Stimulated activated CD8-positive, alpha-beta memory T cell treated with anti-CD3 and anti-CD28 coated beads, Interleukin-12 subunit alpha, Interleukin-12 subunit beta, amount 100 ng/mL, for 1 hour (primary cell): ENCODE measurements around the gene TMEM63A.
"Not testable (repeated sequence)": the region's sequence is repeated elsewhere in the genome, so short reads cannot be mapped to it uniquely, and the experiment has no call there.

Source experiments
- DNase-seq: peaks from one replicate; pipeline ENCODE4 v3.0.0-alpha.2; 2020; ENCODE audit warnings: low read depth

TMEM63A gene

GRCh38 chr1:225908773-225909172, 26.6 kb upstream of the TMEM63A start:
- DNase-seq = no peak

GRCh38 chr1:225908013-225908640, 25.9 kb upstream of the TMEM63A start:
- no peak for DNase-seq

- DNase-seq = no peak
Observed at GRCh38 chr1:225907341-225907740, 25.2 kb upstream of the TMEM63A start.

DNA sequence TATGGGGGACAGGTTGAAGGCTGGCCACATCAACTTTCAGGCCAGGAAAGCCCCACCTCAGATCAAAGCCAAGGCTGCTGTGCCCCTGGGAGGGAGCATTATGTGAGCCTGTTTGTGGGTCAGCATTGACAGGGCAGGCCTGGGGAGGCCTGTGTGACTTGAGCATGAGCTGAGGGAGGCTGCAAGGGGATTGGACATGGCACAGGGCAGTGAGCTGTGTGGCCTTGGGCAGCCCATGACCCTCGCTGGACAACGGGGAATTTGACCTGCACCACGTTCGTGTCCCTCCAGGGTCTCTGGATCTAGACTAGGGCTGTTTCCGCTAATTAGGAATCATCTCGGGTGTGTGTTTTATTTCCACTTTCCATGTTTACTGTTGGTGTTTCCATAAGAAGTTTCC, 24.3 kb upstream of the TMEM63A start:
- DNase-seq = no peak

GRCh38 chr1:225903623-225904022, 21.4 kb upstream of the TMEM63A start:
- no peak for DNase-seq

DNA sequence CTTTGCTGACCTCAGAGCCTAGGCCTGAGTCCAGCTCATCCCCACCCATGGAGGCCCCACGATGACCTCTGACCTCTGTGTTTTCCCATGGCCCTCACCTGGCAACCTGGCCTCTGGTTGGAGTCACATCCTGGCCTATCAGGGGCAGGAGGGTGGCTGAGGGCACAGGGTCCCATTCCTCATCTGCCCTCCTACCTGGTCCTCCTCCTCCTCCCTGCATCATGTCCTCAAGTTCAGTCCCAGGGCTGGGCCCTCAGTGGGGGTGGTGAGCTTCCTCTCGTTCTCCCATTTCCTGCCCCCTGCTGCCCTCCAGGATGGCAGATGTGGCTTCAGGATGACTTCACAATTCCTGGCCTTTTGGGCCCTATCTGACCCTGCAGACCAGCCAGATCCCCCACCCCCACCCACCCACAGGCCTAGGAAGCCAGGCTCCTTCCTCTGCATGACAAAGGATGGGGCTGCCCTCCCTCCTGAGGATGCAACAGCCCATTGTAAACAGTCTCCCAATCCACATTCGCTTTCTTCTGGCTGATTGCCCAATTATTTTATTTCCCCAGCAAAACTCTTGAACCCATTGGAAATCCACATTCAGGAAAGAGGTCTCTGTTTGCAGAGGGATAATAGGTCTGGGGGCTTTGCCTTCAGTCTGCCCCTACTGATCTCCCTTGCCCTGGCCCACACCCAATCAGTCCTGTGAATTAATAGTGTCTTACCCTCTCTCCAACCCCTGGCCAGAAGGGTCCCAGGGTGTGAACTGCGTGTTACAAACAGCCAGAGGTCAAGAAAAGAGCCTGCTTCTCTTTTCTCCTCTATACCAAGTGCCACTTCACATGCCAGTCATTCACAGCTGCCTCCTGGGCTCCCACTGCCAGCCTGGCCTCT, 17.1 kb upstream of the TMEM63A start:
- no peak for DNase-seq

GRCh38 chr1:225897595-225898514, 15.7 kb upstream of the TMEM63A start:
- DNase-seq = no peak

GRCh38 chr1:225896937-225897549, 14.9 kb upstream of the TMEM63A start:
- peak; percentile 45 for DNase-seq

GRCh38 chr1:225896494-225896893, 14.3 kb upstream of the TMEM63A start:
- DNase-seq = no peak

DNA sequence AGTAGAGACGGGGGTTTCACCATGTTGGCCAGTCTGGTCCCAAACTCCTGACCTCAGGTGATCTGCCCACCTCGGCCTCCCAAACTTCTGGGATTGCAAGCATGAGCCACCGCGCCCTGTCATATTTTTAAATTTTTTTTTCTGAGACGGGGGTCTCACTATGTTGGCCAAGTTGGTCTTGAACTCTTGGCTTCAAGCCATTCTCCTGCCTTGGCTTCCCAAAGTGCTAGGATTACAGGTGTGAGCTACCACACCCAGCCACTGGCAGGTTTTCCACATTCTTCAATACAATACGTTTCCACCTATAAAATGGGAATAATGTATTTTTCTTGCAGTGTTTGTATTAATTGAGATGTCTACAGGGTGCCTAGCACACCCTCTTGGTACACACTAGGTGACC, 10.1 kb upstream of the TMEM63A start:
- no peak for DNase-seq

- DNase-seq = no peak
Observed at GRCh38 chr1:225891229-225891972, 9.2 kb upstream of the TMEM63A start.

DNA sequence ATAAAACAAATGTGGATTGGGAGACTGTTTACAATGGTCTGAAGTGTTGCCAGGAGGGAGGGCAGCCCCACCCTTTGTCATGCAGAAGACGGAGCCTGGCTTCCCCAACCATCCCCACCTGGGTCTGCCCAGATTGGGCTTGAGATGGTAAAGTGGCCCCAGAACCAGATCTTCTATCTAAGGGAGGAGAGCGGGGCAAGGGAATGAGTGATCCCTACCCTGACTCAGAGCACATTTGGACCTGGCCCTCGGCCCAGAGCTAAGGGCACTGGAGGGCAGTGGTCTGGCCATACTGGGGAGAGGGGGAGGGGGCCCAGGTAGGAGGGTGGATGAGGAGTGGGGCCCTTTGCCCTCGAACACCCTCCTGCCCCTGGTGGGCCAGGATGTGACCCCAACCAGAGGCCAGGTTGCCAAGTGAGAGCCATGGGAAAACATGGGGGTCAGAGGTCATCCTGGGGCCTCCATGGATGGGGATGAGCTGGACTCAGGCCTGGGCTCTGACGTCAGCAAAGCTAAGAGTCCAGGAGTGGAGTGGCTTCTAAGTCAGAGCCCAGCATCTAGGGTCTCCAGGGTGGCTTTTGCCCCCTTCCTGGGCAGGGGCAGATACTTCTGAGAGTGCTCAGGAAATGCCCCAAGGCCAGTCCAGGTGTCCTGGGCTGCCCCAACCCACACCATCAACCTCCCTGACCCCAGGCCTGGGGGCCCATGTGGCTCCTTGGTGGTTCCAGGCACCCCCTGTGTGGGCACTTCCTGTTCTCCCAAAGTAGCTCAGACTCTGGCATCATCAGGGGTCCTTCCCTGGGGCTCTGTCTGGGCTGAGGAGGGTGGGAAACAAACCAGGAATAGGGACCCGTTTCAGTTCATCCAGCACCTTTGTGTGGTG, 8.4 kb upstream of the TMEM63A start:
- no peak for DNase-seq

GRCh38 chr1:225889743-225890142, 7.6 kb upstream of the TMEM63A start:
- no peak for DNase-seq

DNA sequence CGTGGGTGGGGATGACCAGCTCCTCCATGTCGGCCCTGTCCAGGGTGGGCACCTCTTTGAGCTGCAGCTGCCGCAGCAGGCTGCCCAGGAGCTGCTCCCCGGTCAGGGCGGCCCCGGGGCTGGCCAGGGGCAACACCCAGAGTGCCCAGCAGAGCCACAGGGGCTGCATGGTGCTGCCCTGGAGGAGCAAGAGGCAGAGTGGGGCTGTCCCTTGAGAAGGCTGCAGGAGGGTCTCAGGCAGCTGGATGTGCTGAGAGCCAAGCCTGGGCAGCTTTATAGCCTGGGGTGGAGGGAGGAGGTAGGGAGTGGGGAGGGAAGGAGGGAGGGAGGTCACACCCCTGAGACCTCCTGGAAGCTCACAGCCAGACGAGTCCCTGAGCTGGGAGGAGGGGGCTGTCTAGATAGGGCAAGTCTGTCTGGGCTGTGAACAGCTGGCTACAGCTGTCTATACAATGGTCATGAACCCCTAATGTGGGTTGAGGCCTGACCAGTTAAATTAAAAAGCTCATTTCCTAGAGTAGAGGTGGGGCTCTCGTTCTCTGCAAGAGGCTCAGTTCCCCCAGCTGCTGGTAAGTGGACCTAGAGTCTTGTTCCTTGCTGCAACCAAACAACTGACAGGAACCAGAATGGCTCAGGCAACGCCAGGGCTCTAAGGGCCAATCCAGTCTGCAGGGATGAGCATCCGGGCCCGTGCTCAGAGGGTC, 6.9 kb upstream of the TMEM63A start, which contains the start of gene LEFTY1:
Gene LEFTY1 (minus strand): TSS at position 249 of the 704 bp plus-strand sequence. CDS start 80 bp downstream, at position 169.
- no peak for DNase-seq

GRCh38 chr1:225888289-225888897, 6.2 kb upstream of the TMEM63A start:
- no peak for DNase-seq

- not testable (repeated sequence) for DNase-seq
Observed at GRCh38 chr1:225887554-225888288, 5.5 kb upstream of the TMEM63A start.

DNA sequence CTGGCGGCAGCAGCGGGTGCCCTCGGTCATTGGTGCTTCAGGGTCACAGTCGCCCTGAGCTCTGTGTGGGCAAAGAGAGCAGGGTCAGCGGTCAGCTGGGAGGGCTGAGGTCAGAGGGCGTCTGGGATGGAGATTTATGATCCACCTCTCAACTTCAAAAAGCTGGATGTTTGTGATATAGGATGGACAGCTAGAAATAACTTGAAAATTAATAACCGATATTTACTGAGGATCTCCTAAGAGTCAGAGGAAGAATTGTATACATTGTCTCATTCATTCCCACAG, 4.8 kb upstream of the TMEM63A start:
- DNase-seq = no peak
